Central memory CD8-positive, alpha-beta T cell (primary cell): Measurements from ENCODE around the gene GASK1B.
A peak's percentile ranks its signal among the peaks of the same experiment; 100 is the strongest.

Experiments used
- ATAC-seq: fragments of 150-1000 bp; cut with Tn5 transposase; replicated peaks from 2 replicates; pipeline ENCODE4 v1.10.0; 2022; ENCODE audit warnings: mild to moderate bottlenecking, moderate FRiP score, moderate number of reproducible peaks; ENCODE audit not compliant: poor library complexity, severe bottlenecking; ENCODE audit errors: extremely low read depth
- DNase-seq, 2 donors: peaks; one replicate each; pipeline ENCODE4 v3.0.0; 2021; ENCODE audit warnings: low spot score in 2 of 2
- H3K27ac Mint-ChIP-seq: one replicate; pipeline ENCODE4 v1.8.0; 2022; ENCODE audit warnings: low read depth, mild to moderate bottlenecking, moderate library complexity, mixed read lengths
- H3K27me3 Mint-ChIP-seq: one replicate; pipeline ENCODE4 v1.8.0; 2022; ENCODE audit warnings: mixed read lengths
- H3K36me3 Mint-ChIP-seq: one replicate; pipeline ENCODE4 v1.8.0; 2022; ENCODE audit warnings: mild to moderate bottlenecking, moderate library complexity, mixed read lengths; ENCODE audit not compliant: insufficient read depth
- H3K4me1 Mint-ChIP-seq: one replicate; pipeline ENCODE4 v1.8.0; 2022; ENCODE audit warnings: mixed read lengths
- H3K4me3 Mint-ChIP-seq: one replicate; pipeline ENCODE4 v1.8.0; 2022; ENCODE audit warnings: mild to moderate bottlenecking, moderate library complexity, mixed read lengths
- H3K9me3 Mint-ChIP-seq: one replicate; pipeline ENCODE4 v1.8.0; 2022; ENCODE audit warnings: mixed read lengths

GASK1B gene

GRCh38 chr4:158172261-158173258, at the start of gene GASK1B:
GASK1B (minus strand) TSS chr4:158173025; CDS start chr4:158171375, 1,650 bp downstream.
- DNase-seq (no peak), ATAC-seq (no peak)
- peaks cover 12% of the 10 kb centered on the region for H3K27me3 Mint-ChIP-seq
- H3K36me3 Mint-ChIP-seq, result no peaks in the 10 kb centered on the region
- no peak within 1 kb of the TSS for H3K27ac Mint-ChIP-seq
- no peaks in the 10 kb centered on the region for H3K4me1 Mint-ChIP-seq
- H3K4me3 Mint-ChIP-seq, result no peak within 1 kb of the TSS
- H3K9me3 Mint-ChIP-seq, result no peaks in the 10 kb centered on the region

GRCh38 chr4:158219623-158220022, 46.8 kb upstream of the GASK1B start:
- Mint-ChIP-seq H3K27ac (no peak overlapping the region), H3K9me3 (peaks cover 7% of the 10 kb centered on the region), H3K4me1 (no peaks in the 10 kb centered on the region), H3K36me3 (no peaks in the 10 kb centered on the region), H3K27me3 (no peaks in the 10 kb centered on the region), H3K4me3 (no peak overlapping the region)
- ATAC-seq (no peak), DNase-seq (no peak)

GRCh38 chr4:158217763-158218162, 44.9 kb upstream of the GASK1B start:
- Mint-ChIP-seq H3K4me1 (no peaks in the 10 kb centered on the region), H3K4me3 (no peak overlapping the region), H3K36me3 (no peaks in the 10 kb centered on the region), H3K27ac (no peak overlapping the region), H3K27me3 (no peaks in the 10 kb centered on the region), H3K9me3 (peaks cover 7% of the 10 kb centered on the region)
- DNase-seq, result no peak
- no peak for ATAC-seq

DNA sequence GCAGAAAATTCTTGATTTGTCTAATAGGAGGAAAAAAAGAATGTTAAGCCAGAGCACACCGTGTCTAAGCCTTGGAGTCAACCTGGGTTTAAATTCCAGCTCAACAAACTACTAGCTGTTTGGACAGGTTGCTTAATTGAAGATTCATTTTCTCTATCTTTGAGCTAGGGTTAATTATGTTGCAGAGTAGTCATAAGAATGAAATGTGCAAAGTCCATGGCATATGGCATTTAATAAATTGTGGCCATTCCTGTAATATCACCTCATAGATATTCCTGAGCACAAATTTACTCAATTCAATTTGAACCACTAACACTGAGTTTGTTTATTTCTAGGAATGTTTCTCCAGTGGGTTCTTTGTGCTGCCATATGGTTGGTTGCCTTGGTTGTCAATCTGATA, 42.0 kb upstream of the GASK1B start:
- H3K4me3 Mint-ChIP-seq, result no peak overlapping the region
- ATAC-seq, result no peak
- no peak overlapping the region for H3K27ac Mint-ChIP-seq
- no peaks in the 10 kb centered on the region for H3K36me3 Mint-ChIP-seq
- H3K9me3 Mint-ChIP-seq, result no peaks in the 10 kb centered on the region
- H3K4me1 Mint-ChIP-seq, result no peaks in the 10 kb centered on the region
- H3K27me3 Mint-ChIP-seq, result no peaks in the 10 kb centered on the region
- no peak for DNase-seq

- Mint-ChIP-seq H3K27me3 (no peaks in the 10 kb centered on the region), H3K27ac (no peak overlapping the region), H3K4me3 (no peak overlapping the region), H3K36me3 (no peaks in the 10 kb centered on the region), H3K4me1 (no peaks in the 10 kb centered on the region), H3K9me3 (no peaks in the 10 kb centered on the region)
- no peak for DNase-seq
- no peak for ATAC-seq
Observed at GRCh38 chr4:158213466-158213865, 40.6 kb upstream of the GASK1B start.

- Mint-ChIP-seq H3K27ac (no peak overlapping the region), H3K4me3 (no peak overlapping the region)
Observed at GRCh38 chr4:158211222-158211621, 38.4 kb upstream of the GASK1B start.

GRCh38 chr4:158209825-158210807, 37.3 kb upstream of the GASK1B start, which contains the start of gene TMEM144:
TMEM144 (plus strand) TSS chr4:158210486; CDS start chr4:158212668, 2,182 bp downstream.
- Mint-ChIP-seq H3K4me1 (no peaks in the 10 kb centered on the region), H3K36me3 (no peaks in the 10 kb centered on the region), H3K27me3 (no peaks in the 10 kb centered on the region), H3K27ac (no peak within 1 kb of the TSS), H3K9me3 (peaks cover 5% of the 10 kb centered on the region), H3K4me3 (peak within 1 kb of the TSS; percentile 29)
- no peak for ATAC-seq
- DNase-seq, result no peak

More at GRCh38 chr4:158211222-158211621, 38.4 kb upstream of the GASK1B start:
- no peaks in the 10 kb centered on the region for H3K4me1 Mint-ChIP-seq
- no peaks in the 10 kb centered on the region for H3K36me3 Mint-ChIP-seq
- H3K9me3 Mint-ChIP-seq, result no peaks in the 10 kb centered on the region
- H3K27me3 Mint-ChIP-seq, result no peaks in the 10 kb centered on the region
- DNase-seq, result no peak
- ATAC-seq, result no peak

GRCh38 chr4:158208963-158209640, 36.3 kb upstream of the GASK1B start:
- H3K4me3 Mint-ChIP-seq, result no peak overlapping the region
- no peak for ATAC-seq

DNA sequence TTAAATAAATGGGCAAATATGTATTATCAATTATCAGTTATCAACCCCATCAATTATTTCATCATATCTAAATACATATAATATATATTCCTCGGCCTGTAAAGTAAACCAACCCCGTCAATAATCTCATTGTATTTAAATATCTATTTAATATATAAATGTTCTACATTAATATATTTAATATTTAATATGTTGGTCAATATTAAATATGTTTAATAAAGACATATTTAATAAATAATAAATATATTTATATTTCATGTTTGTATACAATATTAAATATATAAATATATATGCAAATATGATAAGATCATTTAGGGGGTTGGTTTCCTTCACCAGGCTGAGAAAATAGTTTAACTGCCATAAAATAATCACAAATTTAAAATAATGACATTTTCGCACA, 31.1 kb upstream of the GASK1B start:
- no peaks in the 10 kb centered on the region for H3K4me1 Mint-ChIP-seq
- no peaks in the 10 kb centered on the region for H3K36me3 Mint-ChIP-seq
- ATAC-seq (no peak), DNase-seq (no peak)
- no peak overlapping the region for H3K27ac Mint-ChIP-seq
- peaks cover 11% of the 10 kb centered on the region for H3K9me3 Mint-ChIP-seq
- no peaks in the 10 kb centered on the region for H3K27me3 Mint-ChIP-seq
- H3K4me3 Mint-ChIP-seq, result no peak overlapping the region

More at GRCh38 chr4:158208963-158209640, 36.3 kb upstream of the GASK1B start:
- Mint-ChIP-seq H3K9me3 (peaks cover 5% of the 10 kb centered on the region), H3K4me1 (no peaks in the 10 kb centered on the region), H3K27ac (no peak overlapping the region), H3K36me3 (no peaks in the 10 kb centered on the region), H3K27me3 (no peaks in the 10 kb centered on the region)
- DNase-seq, result no peak

DNA sequence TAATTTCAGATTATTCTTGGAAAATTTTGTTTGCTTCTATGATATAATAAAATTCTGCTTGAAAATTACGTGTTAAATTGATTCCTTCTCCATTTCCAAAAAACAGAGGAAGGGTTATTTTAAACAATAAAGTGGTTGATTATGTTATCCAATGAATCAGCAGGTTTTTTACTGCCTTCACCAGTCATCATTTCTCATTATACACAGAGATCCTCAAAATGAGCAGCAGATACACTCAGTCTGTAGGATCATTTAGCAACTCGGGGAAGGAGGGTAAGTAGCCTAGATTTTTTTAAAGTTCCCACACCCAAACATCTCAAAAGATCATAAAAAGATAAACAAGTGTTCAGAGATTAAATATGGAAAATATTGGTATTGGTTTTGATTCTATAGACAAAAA, 30.6 kb upstream of the GASK1B start:
- Mint-ChIP-seq H3K36me3 (no peaks in the 10 kb centered on the region), H3K4me3 (no peak overlapping the region), H3K27me3 (no peaks in the 10 kb centered on the region), H3K27ac (no peak overlapping the region), H3K4me1 (no peaks in the 10 kb centered on the region), H3K9me3 (peaks cover 11% of the 10 kb centered on the region)
- no peak for ATAC-seq
- DNase-seq, result no peak

GRCh38 chr4:158202481-158202880, 29.7 kb upstream of the GASK1B start:
- H3K27ac Mint-ChIP-seq, result no peak overlapping the region
- ATAC-seq, result no peak

DNA sequence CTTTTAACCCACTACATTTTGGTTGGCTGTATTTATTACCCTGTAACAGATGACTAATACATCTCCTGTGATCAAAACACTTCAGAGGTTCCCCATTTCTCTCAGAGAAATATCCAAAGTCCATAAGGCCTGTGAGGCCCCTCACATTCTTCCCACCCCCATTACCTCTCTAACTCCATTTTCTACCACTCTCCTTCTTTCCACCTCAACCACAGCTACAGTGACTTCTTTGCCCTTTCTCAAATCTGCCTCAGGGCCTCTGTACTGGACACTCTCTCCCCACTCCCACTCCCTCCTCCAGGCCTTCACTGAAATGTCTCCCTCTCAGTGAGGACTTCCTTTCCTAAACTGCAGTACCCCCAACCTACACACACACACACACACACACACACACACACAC, 29.1 kb upstream of the GASK1B start:
- ATAC-seq, result no peak
- Mint-ChIP-seq H3K36me3 (no peaks in the 10 kb centered on the region), H3K9me3 (peaks cover 15% of the 10 kb centered on the region), H3K4me3 (no peak overlapping the region), H3K27ac (no peak overlapping the region), H3K4me1 (no peaks in the 10 kb centered on the region), H3K27me3 (no peaks in the 10 kb centered on the region)
- DNase-seq, result no peak

More at GRCh38 chr4:158202481-158202880, 29.7 kb upstream of the GASK1B start:
- peaks cover 11% of the 10 kb centered on the region for H3K9me3 Mint-ChIP-seq
- no peak overlapping the region for H3K4me3 Mint-ChIP-seq
- H3K4me1 Mint-ChIP-seq, result no peaks in the 10 kb centered on the region
- no peaks in the 10 kb centered on the region for H3K36me3 Mint-ChIP-seq
- no peaks in the 10 kb centered on the region for H3K27me3 Mint-ChIP-seq
- DNase-seq, result no peak
